Stomach (tissue), 9 donors: ENCODE data around the gene CALN1. TPM values are rescaled to one million over a fixed set of nuclear protein-coding genes. Genes with fewer than 3 reads are reported as not detected.

ENCODE experiments used
- DNase-seq, 2 donors: peaks; one replicate each; pipeline versions ENCODE4 v3.0.0 to v3.0.0-alpha.2; 2013 to 2019
- H3K27ac ChIP-seq, 5 donors: fragments of 200-600 bp in 4 of 5; sonication (generic) in 4 of 5; one replicate each; pipeline ENCODE4 v1.5.1; 2013 to 2019; ENCODE audit warnings: mild to moderate bottlenecking in 1 of 5, moderate library complexity in 1 of 5
- H3K27me3 ChIP-seq, 3 donors: fragments of 200-600 bp; sonication (generic); one replicate each; pipeline ENCODE4 v1.5.1; 2017 to 2019; ENCODE audit warnings: mixed run types in 1 of 3
- H3K36me3 ChIP-seq, 4 donors: fragments of 200-600 bp; sonication (generic); 1 replicate in 3 of 4; 2 replicates in 1 of 4; pipeline ENCODE4 v1.5.1; 2016 to 2019
- H3K4me1 ChIP-seq, 4 donors: fragments of 200-600 bp; sonication (generic); one replicate each; pipeline ENCODE4 v1.5.1; 2016 to 2019
- H3K4me3 ChIP-seq, 4 donors: fragments of 200-600 bp; sonication (generic) in 3 of 4; one replicate each; pipeline ENCODE4 v1.5.1; 2016 to 2019; ENCODE audit warnings: mild to moderate bottlenecking in 1 of 4
- H3K9me3 ChIP-seq, 4 donors: fragments of 200-600 bp; sonication (generic); one replicate each; pipeline ENCODE4 v1.5.1; 2016 to 2019
- CTCF ChIP-seq, 7 experiments: fragments of 450-650 bp in 4 of 7; fragments of 200-600 bp in 3 of 7; sonication (generic) in 3 of 7; IDR thresholded peaks; one replicate each; pipeline ENCODE4 v1.5.1; 2016 to 2019; ENCODE audit warnings: antibody characterized with exemption in 7 of 7, control low read depth in 2 of 7, mild to moderate bottlenecking in 1 of 7
- EP300 ChIP-seq: sonication (generic); formaldehyde crosslinking; IDR thresholded peaks from one replicate; pipeline ENCODE4 v1.6.1; 2017; ENCODE audit warnings: antibody characterized with exemption
- POLR2A ChIP-seq, 4 donors: fragments of 450-650 bp; IDR thresholded peaks; one replicate each; pipeline ENCODE4 v1.6.1; 2016; ENCODE audit warnings: antibody characterized with exemption in 4 of 4, control low read depth in 2 of 4, mild to moderate bottlenecking in 1 of 4, moderate library complexity in 1 of 4
- POLR2AphosphoS5 ChIP-seq, 3 donors: sonication (generic); formaldehyde crosslinking; IDR thresholded peaks; one replicate each; pipeline ENCODE4 v1.6.1; 2016; ENCODE audit warnings: antibody characterized with exemption in 3 of 3
- WGBS, 5 donors: extraction: QIAGEN DNeasy Blood & Tissue Kit in 3 of 5; methylation state at CpG; one replicate each; pipeline versions ENCODE4 v1.1.5 to v1.1.7; 2013 to 2018; 5-methylcytosine and 5-hydroxymethylcytosine counted together
- intact Hi-C: fragments of 100-400 bp; cut with DNase I; formaldehyde crosslinking; loops from one replicate; pipeline ENCODE4 v1.15.1; 2023; ENCODE audit warnings: low total_unique reads
- polyA plus RNA-seq, 3 donors: library from polyadenylated mRNA; stranded (reverse); fragments of 200-250 nt; gene quantifications; one replicate each; pipeline ENCODE4 v1.2.3, GENCODE V29; 2013
- total RNA-seq, 5 donors: library from RNA; depleted of rRNA; stranded (reverse); fragments of >200 nt; gene quantifications; one replicate each; pipeline versions ENCODE4 v1.1.0 to v1.2.3, GENCODE V29; 2014 to 2016
- donor health status: healthy with polysubstance abuse.
- donor health status: Bipolar disorder and iron deficiency.
- donor health status: healthy.

The CALN1 gene
- total and polyA plus RNA-seq, 8 donors = under 0.01 to 51.9 (median 0.37) TPM; not detected in 5

- intact Hi-C loops = no loop called here
- H3K4me1 ChIP-seq = peaks cover 0 to 8% (median 4%) of the 10 kb centered on the region in 4 donors
- 45 to 54% (median 49%) methylated on average over 7 of the region's 7 CpGs for WGBS, 5 donors
- no peaks in the 10 kb centered on the region for H3K9me3 ChIP-seq
- no peak overlapping the region for H3K27ac ChIP-seq
- H3K27me3 ChIP-seq = peaks cover 0 to 34% (median 6%) of the 10 kb centered on the region in 3 donors
- no peak overlapping the region for H3K4me3 ChIP-seq
- no peak for TF ChIP-seq EP300
- TF ChIP-seq POLR2A (IDR thresholded peaks at IDR 0.05) = no peak
- no peak for DNase-seq
- H3K36me3 ChIP-seq = no peaks in the 10 kb centered on the region
Observed at GRCh38 chr7:72446131-72446530, 34.0 kb upstream of the CALN1 start.

GRCh38 chr7:72445580-72445979 lies 33.4 kb upstream of the CALN1 start:
- Histone ChIP-seq H3K27me3 (peaks cover 0 to 34% (median 6%) of the 10 kb centered on the region in 3 donors), H3K9me3 (no peaks in the 10 kb centered on the region), H3K4me1 (peaks cover 0 to 8% (median 4%) of the 10 kb centered on the region in 4 donors), H3K36me3 (no peaks in the 10 kb centered on the region), H3K4me3 (no peak overlapping the region), H3K27ac (no peak overlapping the region)
- DNase-seq = no peak
- intact Hi-C loops = no loop called here
- no peak for TF ChIP-seq POLR2A (IDR thresholded peaks at IDR 0.05)
- no peak for TF ChIP-seq POLR2AphosphoS5 (IDR thresholded peaks at IDR 0.05)
- no peak for TF ChIP-seq EP300
- TF ChIP-seq CTCF (IDR thresholded peaks at IDR 0.05) = no peak
- 75 to 92% (median 81%) methylated on average over 10 of the region's 10 CpGs for WGBS, 5 donors

GRCh38 chr7:72445075-72445474 lies 32.9 kb upstream of the CALN1 start:
- no peak overlapping the region for H3K4me3 ChIP-seq
- TF ChIP-seq EP300 (no peak), POLR2AphosphoS5 (IDR thresholded peaks at IDR 0.05) (no peak), CTCF (IDR thresholded peaks at IDR 0.05) (no peak), POLR2A (IDR thresholded peaks at IDR 0.05) (no peak)
- intact Hi-C loops = no loop called here
- H3K4me1 ChIP-seq = peaks cover 0 to 8% (median 4%) of the 10 kb centered on the region in 4 donors
- H3K36me3 ChIP-seq = no peaks in the 10 kb centered on the region
- DNase-seq = no peak
- H3K9me3 ChIP-seq = no peaks in the 10 kb centered on the region
- 84 to 92% (median 88%) methylated on average over 6 of the region's 6 CpGs for WGBS, 5 donors
- H3K27me3 ChIP-seq = peaks cover 0 to 34% (median 6%) of the 10 kb centered on the region in 3 donors
- no peak overlapping the region for H3K27ac ChIP-seq

GRCh38 chr7:72444026-72444776 lies 32.1 kb upstream of the CALN1 start:
- Histone ChIP-seq H3K4me1 (peaks cover 0 to 8% (median 4%) of the 10 kb centered on the region in 4 donors), H3K9me3 (no peaks in the 10 kb centered on the region), H3K36me3 (no peaks in the 10 kb centered on the region), H3K4me3 (no peak overlapping the region), H3K27ac (no peak overlapping the region), H3K27me3 (peaks cover 0 to 34% (median 6%) of the 10 kb centered on the region in 3 donors)
- peak in 1 of 2 donors; percentile 34 for DNase-seq
- WGBS, 5 donors = 22 to 36% (median 31%) methylated on average over 8 of the region's 8 CpGs
- no peak for TF ChIP-seq POLR2AphosphoS5 (IDR thresholded peaks at IDR 0.05)
- no peak for TF ChIP-seq EP300
- no peak for TF ChIP-seq CTCF (IDR thresholded peaks at IDR 0.05)
- TF ChIP-seq POLR2A (IDR thresholded peaks at IDR 0.05) = no peak
- intact Hi-C loops = no loop called here

- Histone ChIP-seq H3K4me1 (peaks cover 0 to 8% (median 4%) of the 10 kb centered on the region in 4 donors), H3K4me3 (no peak overlapping the region), H3K27me3 (peaks cover 0 to 14% (median 0%) of the 10 kb centered on the region in 3 donors), H3K36me3 (no peaks in the 10 kb centered on the region), H3K27ac (no peak overlapping the region), H3K9me3 (no peaks in the 10 kb centered on the region)
- WGBS, 5 donors = 64 to 88% (median 75%) methylated on average over 8 of the region's 8 CpGs
- no peak for DNase-seq
- intact Hi-C loops = no loop called here
- no peak for TF ChIP-seq CTCF (IDR thresholded peaks at IDR 0.05)
Observed at GRCh38 chr7:72441791-72442190, 29.7 kb upstream of the CALN1 start.
